H9 (cell line): Measurements from ENCODE around the gene MRTFA. TPM values are rescaled to one million over a fixed set of nuclear protein-coding genes. Genes with fewer than 3 reads are reported as not detected.

Experiments used
- DNase-seq: peaks from one replicate; pipeline ENCODE4 v3.0.0-alpha.2; 2017
- H2AFZ ChIP-seq: one replicate; pipeline ENCODE4 v1.6.1; 2013; ENCODE audit warnings: mild to moderate bottlenecking, low read length, control low read depth, moderate library complexity
- H2AK5ac ChIP-seq: 2 replicates; pipeline ENCODE4 v1.6.1; 2013; ENCODE audit warnings: low read length, control low read depth, mixed read lengths; ENCODE audit not compliant: insufficient read length
- H2BK120ac ChIP-seq: one replicate; pipeline ENCODE4 v1.6.1; 2013; ENCODE audit warnings: low read depth, mild to moderate bottlenecking, low read length, control low read depth, inconsistent platforms; ENCODE audit not compliant: poor library complexity, severe bottlenecking
- H2BK12ac ChIP-seq: 2 replicates; pipeline ENCODE4 v1.6.1; 2013; ENCODE audit warnings: low read length, control low read depth, mixed read lengths, low read depth; ENCODE audit not compliant: insufficient read length
- H2BK15ac ChIP-seq: 2 replicates; pipeline ENCODE4 v1.6.1; 2013; ENCODE audit warnings: low read depth, low read length, control low read depth
- H2BK20ac ChIP-seq: one replicate; pipeline ENCODE4 v1.6.1; 2013; ENCODE audit warnings: low read depth, mild to moderate bottlenecking, low read length, control low read depth, inconsistent platforms; ENCODE audit not compliant: poor library complexity, severe bottlenecking
- H2BK5ac ChIP-seq: 2 replicates; pipeline ENCODE4 v1.6.1; 2013; ENCODE audit warnings: low read length, control low read depth, mixed read lengths; ENCODE audit not compliant: insufficient read length
- H3K14ac ChIP-seq: 2 replicates; pipeline ENCODE4 v1.6.1; 2013; ENCODE audit warnings: low read length, control low read depth; ENCODE audit not compliant: insufficient read depth
- H3K18ac ChIP-seq: 2 replicates; pipeline ENCODE4 v1.6.1; 2013; ENCODE audit warnings: low read depth, mild to moderate bottlenecking, mixed read lengths, low read length, control low read depth; ENCODE audit not compliant: insufficient read length
- H3K23ac ChIP-seq: 2 replicates; pipeline ENCODE4 v1.6.1; 2013; ENCODE audit warnings: low read length, control low read depth, mixed read lengths, low read depth; ENCODE audit not compliant: insufficient read length
- H3K23me2 ChIP-seq: 2 replicates; pipeline ENCODE4 v1.6.1; 2013; ENCODE audit warnings: low read depth, mild to moderate bottlenecking, mixed read lengths, low read length, control low read depth; ENCODE audit not compliant: insufficient read length, poor library complexity, severe bottlenecking
- H3K27ac ChIP-seq: 2 replicates; pipeline ENCODE4 v1.5.1; 2013; ENCODE audit warnings: low read length, control low read depth, mixed read lengths, low read depth; ENCODE audit not compliant: insufficient read length
- H3K27me3 ChIP-seq: 2 replicates; pipeline ENCODE4 v1.6.1; 2013; ENCODE audit warnings: low read length, control low read depth, inconsistent platforms; ENCODE audit not compliant: insufficient read depth
- H3K4ac ChIP-seq: 2 replicates; pipeline ENCODE4 v1.6.1; 2013; ENCODE audit warnings: low read depth, mild to moderate bottlenecking, control low read depth, inconsistent platforms, low read length, moderate library complexity
- H3K4me1 ChIP-seq: 2 replicates; pipeline ENCODE4 v1.6.1; 2013; ENCODE audit warnings: low read length, control low read depth, inconsistent platforms; ENCODE audit not compliant: insufficient read depth
- H3K4me2 ChIP-seq: 2 replicates; pipeline ENCODE4 v1.6.1; 2013; ENCODE audit warnings: low read length, control low read depth, mixed read lengths; ENCODE audit not compliant: insufficient read length, insufficient read depth
- H3K56ac ChIP-seq: 2 replicates; pipeline ENCODE4 v1.6.1; 2013; ENCODE audit warnings: low read depth, mild to moderate bottlenecking, mixed read lengths, low read length, control low read depth; ENCODE audit not compliant: insufficient read length
- H3K79me1 ChIP-seq: 2 replicates; pipeline ENCODE4 v1.6.1; 2013; ENCODE audit warnings: low read depth, mild to moderate bottlenecking, moderate library complexity, low read length, control low read depth, inconsistent platforms; ENCODE audit not compliant: insufficient read depth, poor library complexity, severe bottlenecking
- H3K79me2 ChIP-seq: 2 replicates; pipeline ENCODE4 v1.6.1; 2013; ENCODE audit warnings: low read length, control low read depth, inconsistent platforms; ENCODE audit not compliant: insufficient read depth
- H3K9ac ChIP-seq: 2 replicates; pipeline ENCODE4 v1.6.1; 2013; ENCODE audit warnings: low read length, control low read depth, mixed read lengths; ENCODE audit not compliant: insufficient read length; ENCODE audit errors: extremely low read depth
- H3K9me3 ChIP-seq: one replicate; pipeline ENCODE4 v1.6.1; 2013; ENCODE audit warnings: low read depth, low read length, inconsistent platforms; ENCODE audit not compliant: control insufficient read depth
- H3T11ph ChIP-seq: one replicate; pipeline ENCODE4 v1.6.1; 2013; ENCODE audit warnings: mild to moderate bottlenecking, low read length, control low read depth, inconsistent platforms
- H4K20me1 ChIP-seq: one replicate; pipeline ENCODE4 v1.6.1; 2013; ENCODE audit not compliant: control insufficient read depth, insufficient read length, insufficient read depth
- H4K5ac ChIP-seq: 2 replicates; pipeline ENCODE4 v1.6.1; 2013; ENCODE audit warnings: low read depth, mild to moderate bottlenecking, mixed read lengths, low read length, control low read depth; ENCODE audit not compliant: insufficient read length
- H4K8ac ChIP-seq: replicated peaks from 2 replicates; pipeline ENCODE4 v1.6.1; 2013; ENCODE audit warnings: low read length, control low read depth, mixed read lengths, low read depth; ENCODE audit not compliant: insufficient read length
- H4K91ac ChIP-seq: 2 replicates; pipeline ENCODE4 v1.6.1; 2013; ENCODE audit warnings: low read depth, mild to moderate bottlenecking, moderate library complexity, mixed read lengths, low read length, control low read depth; ENCODE audit not compliant: insufficient read length
- H3K27ac Mint-ChIP-seq, 3 experiments: 2 replicates in 2 of 3; 3 replicates in 1 of 3; pipeline ENCODE4 v1.8.0; 2020 to 2021; ENCODE audit warnings: mixed read lengths in 3 of 3, mild to moderate bottlenecking in 1 of 3, moderate library complexity in 1 of 3
- H3K27me3 Mint-ChIP-seq: 2 replicates; pipeline ENCODE4 v1.8.0; 2021; ENCODE audit warnings: low read depth, mild to moderate bottlenecking, moderate library complexity, mixed read lengths
- H3K36me3 Mint-ChIP-seq, 3 experiments: 2 replicates in 2 of 3; 3 replicates in 1 of 3; pipeline ENCODE4 v1.8.0; 2020 to 2021; ENCODE audit warnings: low read depth in 3 of 3, mixed read lengths in 3 of 3; ENCODE audit not compliant: insufficient read depth in 1 of 3
- H3K4me1 Mint-ChIP-seq, 2 experiments: 2 replicates each; pipeline ENCODE4 v1.8.0; 2020; ENCODE audit warnings: mixed read lengths in 2 of 2
- H3K4me3 Mint-ChIP-seq, 2 experiments: 2 replicates in 1 of 2; 3 replicates in 1 of 2; pipeline ENCODE4 v1.8.0; 2020 to 2021; ENCODE audit warnings: mild to moderate bottlenecking in 2 of 2, mixed read lengths in 2 of 2, moderate library complexity in 1 of 2
- H3K9me3 Mint-ChIP-seq, 2 experiments: 2 replicates in 1 of 2; 3 replicates in 1 of 2; pipeline ENCODE4 v1.8.0; 2020; ENCODE audit warnings: mild to moderate bottlenecking in 2 of 2, mixed read lengths in 2 of 2, moderate library complexity in 1 of 2
- WGBS: extraction: QIAGEN DNeasy Blood & Tissue Kit; methylation state at CpG from one replicate; pipeline ENCODE4 v1.1.7; 2013; ENCODE audit warnings: missing lambda C conversion rate, low lambda C conversion rate, mixed read lengths; ENCODE audit not compliant: insufficient read length; ENCODE audit errors: extremely low coverage; 5-methylcytosine and 5-hydroxymethylcytosine counted together
- total RNA-seq: library from RNA; stranded (reverse); gene quantifications from 2 replicates; pipeline ENCODE4 v1.2.1, GENCODE V29; 2021
- TF ChIP-seq, protein P1 (sequence below): fragments of 200-600 bp; sonication (generic); conservative IDR thresholded peaks from 3 replicates; pipeline ENCODE4 v1.8.0; 2021; ENCODE audit warnings: antibody characterized with exemption, mild to moderate bottlenecking

The MRTFA gene
- total RNA-seq, 1 experiment from 2014 or later = 38.1 TPM

- H3K4ac ChIP-seq = no peak overlapping the region
- no peak overlapping the region for H3K56ac ChIP-seq
- H2BK15ac ChIP-seq = no peak overlapping the region
- no peak overlapping the region for H2BK20ac ChIP-seq
- Mint-ChIP-seq H3K4me1 (peaks cover 8 to 9% of the 10 kb centered on the region in 2 experiments), H3K36me3 (no peaks in the 10 kb centered on the region; a peak in 1 of 7 replicates), H3K9me3 (no peaks in the 10 kb centered on the region), H3K4me3 (no peak overlapping the region), H3K27me3 (no peaks in the 10 kb centered on the region), H3K27ac (peak overlapping the region in 2 of 3 experiments; percentile 33 to 91; a peak in 3 of 7 replicates)
- no peak overlapping the region for H4K91ac ChIP-seq
- H4K5ac ChIP-seq = no peak overlapping the region
- H2BK5ac ChIP-seq = no peak overlapping the region
- no peak overlapping the region for H3K14ac ChIP-seq
- H4K8ac ChIP-seq = no peak overlapping the region
- H3T11ph ChIP-seq = no peak overlapping the region
- peaks cover 3% of the 10 kb centered on the region; the same call in 1 of the 2 replicates for H3K79me2 ChIP-seq
- no peaks in the 10 kb centered on the region for H3K4me1 ChIP-seq
- no peaks in the 10 kb centered on the region for H3K23me2 ChIP-seq
- no peaks in the 10 kb centered on the region for H4K20me1 ChIP-seq
- no peak overlapping the region for H3K9ac ChIP-seq
- H3K27me3 ChIP-seq = no peaks in the 10 kb centered on the region
- H2BK120ac ChIP-seq = no peak overlapping the region
- no peak overlapping the region for H3K18ac ChIP-seq
- H3K9me3 ChIP-seq = no peaks in the 10 kb centered on the region
- WGBS = no CpG with 5 or more reads among the region's 2 CpGs
- TF ChIP-seq, protein P1, sequence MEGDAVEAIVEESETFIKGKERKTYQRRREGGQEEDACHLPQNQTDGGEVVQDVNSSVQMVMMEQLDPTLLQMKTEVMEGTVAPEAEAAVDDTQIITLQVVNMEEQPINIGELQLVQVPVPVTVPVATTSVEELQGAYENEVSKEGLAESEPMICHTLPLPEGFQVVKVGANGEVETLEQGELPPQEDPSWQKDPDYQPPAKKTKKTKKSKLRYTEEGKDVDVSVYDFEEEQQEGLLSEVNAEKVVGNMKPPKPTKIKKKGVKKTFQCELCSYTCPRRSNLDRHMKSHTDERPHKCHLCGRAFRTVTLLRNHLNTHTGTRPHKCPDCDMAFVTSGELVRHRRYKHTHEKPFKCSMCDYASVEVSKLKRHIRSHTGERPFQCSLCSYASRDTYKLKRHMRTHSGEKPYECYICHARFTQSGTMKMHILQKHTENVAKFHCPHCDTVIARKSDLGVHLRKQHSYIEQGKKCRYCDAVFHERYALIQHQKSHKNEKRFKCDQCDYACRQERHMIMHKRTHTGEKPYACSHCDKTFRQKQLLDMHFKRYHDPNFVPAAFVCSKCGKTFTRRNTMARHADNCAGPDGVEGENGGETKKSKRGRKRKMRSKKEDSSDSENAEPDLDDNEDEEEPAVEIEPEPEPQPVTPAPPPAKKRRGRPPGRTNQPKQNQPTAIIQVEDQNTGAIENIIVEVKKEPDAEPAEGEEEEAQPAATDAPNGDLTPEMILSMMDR = no peak
- no peak overlapping the region for H3K4me2 ChIP-seq
- no peak overlapping the region for H2AFZ ChIP-seq
- no peak overlapping the region for H3K27ac ChIP-seq
- peaks cover 12% of the 10 kb centered on the region for H3K79me1 ChIP-seq
- H2AK5ac ChIP-seq = no peak overlapping the region
- DNase-seq = no peak
- no peak overlapping the region for H3K23ac ChIP-seq
- no peak overlapping the region for H2BK12ac ChIP-seq
Measured at GRCh38 chr22:40592352-40593113, 44.0 kb downstream of the MRTFA start.
